Measurements from ENCODE around the gene RBP3.

The RBP3 gene

GRCh38 chr10:47348138-47348651 is at the start of gene RBP3:
TSS of gene RBP3 (plus strand) at chr10:47348363. CDS start at chr10:47348485, 122 bp downstream.
- no peak for DNase-seq (ENCODE audit: low spot score)

DNA sequence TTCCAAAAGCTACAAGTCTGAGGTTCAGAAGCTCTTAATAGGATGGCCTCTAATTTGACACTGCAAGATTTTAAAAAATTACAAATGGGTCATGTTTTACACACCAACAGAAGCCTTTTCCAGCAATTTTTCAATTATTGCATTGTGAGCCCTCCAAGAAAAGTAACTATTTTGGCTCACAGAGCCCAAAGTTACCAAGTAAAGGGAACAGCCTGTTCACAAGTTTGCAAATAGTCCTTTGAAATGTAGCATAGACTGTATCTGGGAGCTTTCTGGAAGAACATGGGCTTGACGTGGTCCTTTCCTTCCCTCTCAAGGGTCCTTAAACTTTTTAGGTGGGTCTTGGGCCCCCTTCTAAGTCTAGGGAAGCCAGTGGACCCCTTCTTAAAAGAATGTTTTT is 49.4 kb upstream of the RBP3 start:
- DNase-seq (ENCODE audit: low spot score): no peak

DNA sequence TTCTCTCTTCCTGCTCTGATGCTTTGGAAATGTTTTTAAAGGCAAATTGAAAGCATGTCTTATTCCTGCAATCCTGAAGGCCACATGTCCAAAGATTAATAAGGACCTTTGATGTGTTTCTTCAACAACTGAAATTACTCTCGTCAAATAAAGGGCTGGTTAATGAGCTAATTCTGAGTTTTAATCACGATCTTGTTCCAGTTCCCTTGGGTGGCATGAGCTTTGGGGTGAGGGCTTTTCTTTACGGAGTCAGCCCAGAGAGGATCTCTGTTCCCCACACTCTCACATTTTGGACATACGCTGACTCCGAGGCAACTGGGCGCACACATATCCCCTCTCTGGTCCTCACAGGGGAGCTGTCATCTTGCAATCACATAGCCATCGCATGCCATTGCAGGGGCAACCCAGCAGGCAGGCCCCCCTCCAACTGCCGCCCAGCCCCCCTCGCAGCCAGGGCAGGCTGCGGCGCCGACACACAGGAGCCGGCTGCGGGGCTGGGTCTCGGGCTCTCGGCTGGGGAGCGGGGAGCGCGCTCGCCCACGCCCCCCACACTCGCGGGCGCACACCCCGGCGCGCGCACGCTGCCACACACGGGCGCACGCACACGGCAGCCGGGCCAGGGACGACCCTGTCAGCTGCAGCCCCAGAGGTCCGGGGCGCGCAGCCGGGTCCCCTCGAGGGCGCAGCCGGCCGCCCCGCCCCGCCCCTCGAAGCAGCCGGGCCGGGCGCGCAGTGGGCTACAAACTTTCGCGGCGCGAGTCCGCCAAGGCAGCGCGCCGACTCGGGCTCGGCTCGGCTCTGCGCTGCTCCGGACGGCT is 48.3 kb upstream of the RBP3 start, which contains the start of gene GDF10:
Gene GDF10 (plus strand): TSS at position 587 of the 818 bp plus-strand sequence. CDS start 455 bp downstream, outside the sequence.
- no peak for DNase-seq (ENCODE audit: low spot score)

DNA sequence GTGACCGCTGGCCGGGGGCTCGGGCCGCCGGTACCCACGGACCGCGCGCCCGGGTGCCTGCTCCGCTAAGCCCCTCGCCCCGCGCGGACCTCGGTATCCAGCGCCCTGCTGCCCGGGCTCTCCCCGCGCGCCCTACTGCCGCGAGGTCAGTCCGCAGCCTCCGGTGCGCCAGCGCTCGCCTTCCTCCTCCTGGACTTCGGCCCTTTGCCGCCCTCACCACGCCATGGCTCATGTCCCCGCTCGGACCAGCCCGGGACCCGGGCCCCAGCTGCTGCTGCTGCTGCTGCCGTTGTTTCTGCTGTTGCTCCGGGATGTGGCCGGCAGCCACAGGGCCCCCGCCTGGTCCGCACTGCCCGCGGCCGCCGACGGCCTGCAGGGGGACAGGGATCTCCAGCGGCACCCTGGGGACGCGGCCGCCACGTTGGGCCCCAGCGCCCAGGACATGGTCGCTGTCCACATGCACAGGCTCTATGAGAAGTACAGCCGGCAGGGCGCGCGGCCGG is 47.7 kb upstream of the RBP3 start:
- no peak for DNase-seq (ENCODE audit: low spot score)

DNA sequence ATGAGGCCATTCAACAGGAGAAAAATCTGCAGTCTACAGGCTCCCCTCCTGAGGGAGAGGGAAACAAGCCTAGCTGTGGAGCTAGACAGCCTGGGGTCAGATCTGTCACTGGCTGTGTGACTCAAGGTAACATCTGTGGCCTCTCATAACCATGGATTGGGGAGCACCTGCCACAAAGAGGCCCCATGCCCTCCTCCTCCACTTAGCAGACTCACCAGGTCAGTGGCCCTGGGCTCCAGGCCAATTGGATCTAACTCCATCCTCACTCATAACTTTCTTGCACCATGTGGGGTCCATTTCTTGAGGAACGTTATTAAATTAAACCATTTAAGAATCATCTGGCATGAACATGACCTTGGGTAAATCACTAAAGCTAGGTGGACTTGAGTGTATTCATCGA is 46.3 kb upstream of the RBP3 start:
- no peak for DNase-seq (ENCODE audit: low spot score)

GRCh38 chr10:47303105-47303504 is 45.1 kb upstream of the RBP3 start:
- DNase-seq (ENCODE audit: low spot score): no peak

GRCh38 chr10:47303866-47304265 is 44.3 kb upstream of the RBP3 start:
- DNase-seq (ENCODE audit: low spot score): no peak

- no peak for DNase-seq (ENCODE audit: low spot score)
Observed at GRCh38 chr10:47305566-47305965, 42.6 kb upstream of the RBP3 start.

GRCh38 chr10:47306387-47307210 is 41.6 kb upstream of the RBP3 start:
- DNase-seq (ENCODE audit: low spot score): no peak

GRCh38 chr10:47307381-47307780 is 40.8 kb upstream of the RBP3 start:
- DNase-seq (ENCODE audit: low spot score): no peak

DNA sequence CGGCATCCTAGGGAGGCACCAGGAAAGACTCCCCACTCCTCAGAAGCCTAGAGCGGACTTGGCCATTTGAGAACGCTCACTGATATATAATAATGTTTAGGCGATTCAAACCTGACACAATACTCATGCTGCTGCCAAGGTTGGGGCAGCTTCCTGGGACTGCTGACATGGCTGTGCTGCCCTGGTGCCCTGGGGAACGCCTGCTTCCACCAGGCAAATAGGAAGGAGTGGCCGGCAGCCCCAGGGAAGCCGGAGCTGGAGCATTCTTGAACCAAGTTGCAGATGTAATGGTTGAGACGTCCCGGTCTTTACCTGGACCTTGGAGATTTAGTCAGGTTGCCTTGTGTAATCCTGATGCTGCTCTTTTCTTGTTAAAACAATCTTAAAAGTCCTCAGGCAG is 39.4 kb upstream of the RBP3 start:
- DNase-seq (ENCODE audit: low spot score): no peak

- DNase-seq (ENCODE audit: low spot score): no peak
Observed at GRCh38 chr10:47309408-47310089, 38.6 kb upstream of the RBP3 start.

DNA sequence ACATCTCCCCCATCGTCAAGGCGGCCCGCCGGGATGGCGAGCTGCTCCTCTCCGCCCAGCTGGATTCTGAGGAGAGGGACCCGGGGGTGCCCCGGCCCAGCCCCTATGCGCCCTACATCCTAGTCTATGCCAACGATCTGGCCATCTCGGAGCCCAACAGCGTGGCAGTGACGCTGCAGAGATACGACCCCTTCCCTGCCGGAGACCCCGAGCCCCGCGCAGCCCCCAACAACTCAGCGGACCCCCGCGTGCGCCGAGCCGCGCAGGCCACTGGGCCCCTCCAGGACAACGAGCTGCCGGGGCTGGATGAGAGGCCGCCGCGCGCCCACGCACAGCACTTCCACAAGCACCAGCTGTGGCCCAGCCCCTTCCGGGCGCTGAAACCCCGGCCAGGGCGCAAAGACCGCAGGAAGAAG is 38.1 kb upstream of the RBP3 start:
- no peak for DNase-seq (ENCODE audit: low spot score)

DNA sequence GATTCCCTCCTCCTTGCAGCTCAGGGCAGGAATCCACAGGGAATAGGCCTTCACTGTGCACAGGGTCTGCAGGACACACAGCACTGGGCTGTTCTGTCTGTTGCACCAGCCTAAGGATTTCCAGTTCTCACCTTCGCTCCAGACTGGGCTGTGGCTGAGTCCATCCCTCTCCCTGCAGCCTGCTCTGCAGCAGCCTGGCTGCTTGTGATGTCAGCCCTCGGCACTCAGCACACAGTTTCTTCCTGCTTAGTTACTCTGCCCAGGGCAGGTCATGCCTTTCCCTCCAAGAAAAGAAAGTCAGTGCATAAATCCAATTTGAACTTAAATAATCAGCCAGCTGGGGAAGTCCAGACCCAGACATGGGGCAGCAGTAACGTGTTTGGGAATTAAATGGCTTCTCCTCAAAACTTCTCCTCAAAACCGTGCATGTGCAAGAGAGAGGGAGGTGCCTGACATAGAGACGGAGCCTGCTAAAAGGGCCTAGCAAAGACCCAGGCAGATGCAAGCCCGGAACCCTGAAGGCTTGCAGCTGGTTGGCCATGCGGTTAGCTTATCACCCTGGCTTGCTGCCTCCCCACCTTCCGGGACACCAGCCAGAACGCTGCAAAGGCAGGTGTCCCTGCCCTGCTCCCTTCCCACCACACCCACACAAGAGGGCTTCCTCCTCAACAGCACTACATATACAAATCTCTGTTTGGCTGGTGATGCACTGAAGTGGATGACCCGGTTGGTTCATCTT is 36.8 kb upstream of the RBP3 start:
- no peak for DNase-seq (ENCODE audit: low spot score)

GRCh38 chr10:47311932-47312662 is 36.1 kb upstream of the RBP3 start:
- peak; percentile 79 for DNase-seq (ENCODE audit: low spot score)

GRCh38 chr10:47312663-47312995 is 35.5 kb upstream of the RBP3 start:
- no peak for DNase-seq (ENCODE audit: low spot score)

DNA sequence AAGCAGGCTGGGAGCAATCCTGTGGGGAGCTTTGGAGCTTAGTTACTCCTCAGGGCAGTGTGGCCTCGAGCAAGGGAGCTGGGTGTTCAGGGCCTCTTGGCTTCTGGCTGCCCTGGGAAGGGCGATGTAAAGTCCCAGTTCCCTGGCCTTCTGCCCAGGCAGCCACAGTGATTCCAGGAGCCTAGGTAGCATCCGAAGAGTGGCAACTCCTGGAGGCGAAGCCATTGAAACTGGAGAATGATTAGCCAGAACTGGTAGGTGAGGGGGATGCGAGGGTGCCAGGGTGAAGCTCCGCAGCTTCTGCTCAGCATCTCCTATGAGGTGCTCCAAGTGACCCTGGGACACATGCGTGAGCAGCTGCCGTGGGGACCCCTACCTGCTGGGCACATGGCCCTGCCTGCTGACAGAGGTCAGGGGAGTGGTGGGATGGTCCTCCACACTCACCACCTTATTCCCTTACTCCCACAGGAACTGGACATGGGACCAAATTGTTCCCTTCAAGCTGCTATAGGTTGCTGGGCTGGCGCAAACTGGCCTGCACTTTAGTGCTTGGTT is 33.7 kb upstream of the RBP3 start:
- no peak for DNase-seq (ENCODE audit: low spot score)

DNA sequence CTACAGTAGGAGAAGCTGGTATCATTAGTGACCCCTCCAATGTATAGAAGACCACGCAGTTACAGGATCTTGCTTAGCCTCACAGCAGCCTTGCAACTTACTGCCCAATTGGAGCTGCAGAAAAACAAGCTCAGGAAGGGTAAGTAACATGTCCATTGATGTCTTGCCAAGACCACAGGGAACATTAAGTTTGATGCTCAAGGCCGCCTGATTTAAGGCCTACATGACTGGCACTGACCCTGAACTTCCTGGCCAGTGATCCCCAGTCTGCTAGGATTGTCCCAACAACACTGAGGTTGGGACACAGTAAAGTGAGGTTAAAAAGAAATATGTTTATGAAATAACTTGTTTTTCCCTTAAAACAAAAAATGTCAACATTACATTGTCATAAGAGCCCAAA is 32.7 kb upstream of the RBP3 start:
- no peak for DNase-seq (ENCODE audit: low spot score)

- no peak for DNase-seq (ENCODE audit: low spot score)
Observed at GRCh38 chr10:47316131-47316530, 32.0 kb upstream of the RBP3 start.

DNA sequence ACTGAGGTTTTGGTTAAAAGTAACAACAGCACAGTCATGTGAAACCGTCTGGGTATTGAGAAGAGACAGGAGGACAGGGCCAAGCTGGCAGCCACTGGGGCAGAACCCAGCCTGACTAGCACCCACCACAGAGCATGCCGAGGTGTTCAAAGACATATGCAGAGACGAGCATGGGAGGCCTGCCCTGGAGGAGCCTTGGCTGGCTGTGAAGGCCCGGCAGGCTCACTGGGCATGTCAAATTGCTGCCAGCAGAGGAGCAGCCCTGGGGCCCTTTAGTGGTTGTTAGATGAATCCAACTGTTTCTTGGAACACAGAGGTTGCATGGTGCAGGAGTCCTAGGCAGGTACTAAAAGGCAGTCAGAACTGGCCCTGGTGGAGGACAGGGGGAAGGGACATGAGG is 30.9 kb upstream of the RBP3 start:
- DNase-seq (ENCODE audit: low spot score): no peak

- DNase-seq (ENCODE audit: low spot score): no peak
Observed at GRCh38 chr10:47318706-47319105, 29.5 kb upstream of the RBP3 start.

All from globus pallidus (tissue), 1 donor.